HG03442 (cell line): ENCODE results near the gene VSIG2.

Source experiments
- ATAC-seq: cut with Tn5 transposase; IDR thresholded peaks from one replicate; pipeline ENCODE4 v1.9.1; 2021; ENCODE audit warnings: mild to moderate bottlenecking, moderate library complexity; ENCODE audit not compliant: unreplicated experiment

VSIG2 gene

GRCh38 chr11:124725719-124726105 lies 26.3 kb downstream of the VSIG2 start:
- peak; percentile 20 for ATAC-seq

- ATAC-seq, result peak; percentile 70
Measured at GRCh38 chr11:124724979-124725718, 26.9 kb downstream of the VSIG2 start.

- no peak for ATAC-seq
Measured at GRCh38 chr11:124722176-124722575, 29.9 kb downstream of the VSIG2 start.

GRCh38 chr11:124719534-124719933 lies 32.5 kb downstream of the VSIG2 start:
- ATAC-seq, result no peak

- ATAC-seq, result no peak
Measured at GRCh38 chr11:124718801-124719200, 33.3 kb downstream of the VSIG2 start.

GRCh38 chr11:124717786-124718651 lies 34.0 kb downstream of the VSIG2 start:
- no peak for ATAC-seq

- ATAC-seq, result peak; percentile 81
Measured at GRCh38 chr11:124717421-124717785, 34.7 kb downstream of the VSIG2 start.

GRCh38 chr11:124716591-124716990 lies 35.5 kb downstream of the VSIG2 start:
- no peak for ATAC-seq

- ATAC-seq, result no peak
Measured at GRCh38 chr11:124712392-124712791, 39.7 kb downstream of the VSIG2 start.

GRCh38 chr11:124707829-124708228 lies 44.2 kb downstream of the VSIG2 start:
- no peak for ATAC-seq

GRCh38 chr11:124700028-124700427 lies 52.0 kb downstream of the VSIG2 start:
- no peak for ATAC-seq

- ATAC-seq, result no peak
Measured at GRCh38 chr11:124699547-124699946, 52.5 kb downstream of the VSIG2 start.
